T-helper 1 cell treated with Interleukin-12 subunit alpha and Interleukin-12 subunit beta and Interleukin-4 antibody, amounts not matched to agents 30 μg/mL and 1 μg/mL, for 36 hours (primary cell): ENCODE results near the gene UBE2J2.
A peak's percentile ranks its signal among the peaks of the same experiment; 100 is the strongest.
"Not testable (repeated sequence)": the region's sequence is repeated elsewhere in the genome, so short reads cannot be mapped to it uniquely, and the experiment has no call there.

Experiments
- H3K27ac Mint-ChIP-seq: one replicate; pipeline ENCODE4 v1.8.0; 2021; ENCODE audit warnings: mild to moderate bottlenecking, mixed read lengths
- H3K27me3 Mint-ChIP-seq: one replicate; pipeline ENCODE4 v1.8.0; 2021; ENCODE audit warnings: low read depth, mixed read lengths
- H3K36me3 Mint-ChIP-seq: one replicate; pipeline ENCODE4 v1.8.0; 2021; ENCODE audit warnings: low read depth, mixed read lengths
- H3K4me1 Mint-ChIP-seq: one replicate; pipeline ENCODE4 v1.8.0; 2021; ENCODE audit warnings: low read depth, mixed read lengths
- H3K4me3 Mint-ChIP-seq: one replicate; pipeline ENCODE4 v1.8.0; 2021; ENCODE audit warnings: mild to moderate bottlenecking, moderate library complexity, mixed read lengths
- H3K9me3 Mint-ChIP-seq: one replicate; pipeline ENCODE4 v1.8.0; 2021; ENCODE audit warnings: mixed read lengths

The UBE2J2 gene

GRCh38 chr1:1273512-1274298, at the start of gene UBE2J2:
TSS of gene UBE2J2 (minus strand) at chr1:1273854. CDS start at chr1:1267992, 5,862 bp downstream.
- Mint-ChIP-seq H3K4me1 (peaks cover 28% of the 10 kb centered on the region), H3K27me3 (no peaks in the 10 kb centered on the region), H3K4me3 (peak within 1 kb of the TSS; percentile 83), H3K36me3 (peaks cover 17% of the 10 kb centered on the region), H3K27ac (peak within 1 kb of the TSS; percentile 75), H3K9me3 (no peaks in the 10 kb centered on the region)

DNA sequence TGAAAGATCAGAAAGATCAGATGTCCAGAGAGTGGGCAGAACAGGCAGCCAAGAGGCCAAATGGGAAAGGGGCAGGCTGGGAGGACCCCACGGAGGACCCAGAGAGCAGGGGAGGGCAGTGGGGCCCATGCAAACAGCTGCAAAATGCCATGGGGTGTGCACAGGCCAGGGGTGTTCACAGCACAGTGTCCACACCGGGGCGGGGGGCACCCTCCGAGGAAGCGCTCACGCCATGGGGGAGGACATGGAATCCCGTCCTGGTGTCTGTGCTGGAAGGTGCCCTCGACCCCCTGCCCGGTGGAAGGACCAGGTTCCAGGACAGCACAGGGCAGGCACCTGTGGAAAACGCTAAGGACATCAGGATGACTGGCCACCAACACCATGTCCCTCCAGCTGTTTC, 49.3 kb upstream of the UBE2J2 start:
- peak overlapping the region; percentile 67 for H3K27ac Mint-ChIP-seq
- H3K36me3 Mint-ChIP-seq: peaks cover 6% of the 10 kb centered on the region
- H3K27me3 Mint-ChIP-seq: no peaks in the 10 kb centered on the region
- no peaks in the 10 kb centered on the region for H3K9me3 Mint-ChIP-seq
- peak overlapping the region; percentile 85 for H3K4me3 Mint-ChIP-seq
- H3K4me1 Mint-ChIP-seq: peaks cover 20% of the 10 kb centered on the region

DNA sequence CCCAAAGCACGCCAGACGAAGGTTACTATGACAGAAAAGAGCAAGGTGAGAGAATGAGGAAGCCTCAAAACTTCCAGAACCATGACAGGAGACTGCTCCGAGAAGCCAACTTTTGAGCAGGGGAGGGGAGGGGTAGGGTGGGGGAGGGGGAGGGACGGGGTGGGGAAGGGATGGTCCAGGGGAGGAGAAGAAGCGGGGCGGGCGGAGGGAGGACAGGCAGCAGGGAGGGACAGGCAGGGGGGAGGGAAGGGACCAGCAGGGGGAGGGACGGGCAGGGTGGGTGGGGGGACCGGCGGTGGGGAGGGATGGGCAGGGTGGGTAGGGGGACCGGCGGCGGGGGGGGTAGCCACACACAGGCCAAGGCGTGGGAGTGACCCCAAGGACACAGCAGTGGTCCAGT, 48.8 kb upstream of the UBE2J2 start:
- H3K9me3 Mint-ChIP-seq: no peaks in the 10 kb centered on the region
- peaks cover 20% of the 10 kb centered on the region for H3K4me1 Mint-ChIP-seq
- peak overlapping the region; percentile 78 for H3K27ac Mint-ChIP-seq
- H3K27me3 Mint-ChIP-seq: no peaks in the 10 kb centered on the region
- H3K36me3 Mint-ChIP-seq: peaks cover 8% of the 10 kb centered on the region
- peak overlapping the region; percentile 79 for H3K4me3 Mint-ChIP-seq

DNA sequence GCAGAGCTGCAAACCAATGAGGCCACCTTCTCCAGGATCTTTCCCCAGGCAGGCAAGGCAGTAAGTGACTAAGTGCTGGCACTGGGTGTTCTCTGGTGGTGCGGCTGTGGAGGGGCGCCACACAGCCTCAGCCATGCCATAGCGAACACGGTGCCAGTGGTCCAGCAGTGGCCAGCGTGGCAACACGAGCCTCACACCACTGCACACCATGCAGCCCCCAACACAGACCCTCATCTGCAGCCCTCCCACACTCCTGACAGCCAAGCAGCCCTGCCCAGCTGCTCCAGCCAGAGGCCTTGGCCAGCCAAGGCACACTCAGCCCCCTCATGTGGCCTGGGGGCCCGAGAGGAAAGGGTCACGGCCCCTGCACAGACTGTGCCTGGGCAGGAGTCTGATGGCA, 47.8 kb upstream of the UBE2J2 start:
- Mint-ChIP-seq H3K9me3 (no peaks in the 10 kb centered on the region), H3K36me3 (peaks cover 11% of the 10 kb centered on the region), H3K27me3 (no peaks in the 10 kb centered on the region), H3K4me3 (no peak overlapping the region), H3K4me1 (peaks cover 20% of the 10 kb centered on the region), H3K27ac (no peak overlapping the region)

DNA sequence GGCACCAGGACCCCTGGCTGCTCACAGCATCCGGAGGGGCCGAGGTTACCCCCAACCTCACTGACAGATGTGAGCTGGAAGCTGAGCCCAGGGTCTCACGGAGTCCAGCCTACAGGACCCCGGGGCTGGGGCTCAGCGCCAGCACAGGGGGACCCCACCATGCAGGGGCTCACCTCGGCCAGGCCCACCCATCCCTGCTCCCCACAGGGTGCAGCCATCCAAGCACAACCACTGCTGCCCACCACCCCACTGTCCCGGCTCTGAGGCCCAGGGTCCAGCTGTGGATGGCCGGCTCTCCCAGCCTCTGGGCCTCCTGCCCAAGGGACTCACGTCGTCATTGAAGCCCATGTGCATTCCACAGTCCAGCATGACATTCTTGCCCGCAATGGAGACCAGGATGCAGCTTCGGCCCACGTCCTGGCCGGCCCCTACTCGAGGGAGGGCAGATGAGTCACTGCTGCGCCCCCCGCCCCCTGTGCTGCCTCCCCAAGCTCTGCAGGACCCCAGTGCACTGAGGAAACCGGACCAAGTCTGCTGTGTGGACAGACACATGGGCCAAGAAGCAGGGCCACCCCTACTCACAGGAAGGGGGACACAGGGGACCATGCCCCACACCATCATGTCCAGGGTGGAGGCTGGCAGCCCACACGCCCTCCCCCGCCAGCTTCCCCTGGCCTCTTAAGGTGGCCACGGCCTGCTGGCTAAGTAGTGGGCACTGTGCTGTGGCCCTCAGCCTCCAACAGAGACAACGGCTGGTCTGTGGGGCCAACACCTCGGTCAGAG, 47.2 kb upstream of the UBE2J2 start:
- no peak overlapping the region for H3K27ac Mint-ChIP-seq
- no peaks in the 10 kb centered on the region for H3K27me3 Mint-ChIP-seq

GRCh38 chr1:1319646-1319941, 45.9 kb upstream of the UBE2J2 start:
- H3K27me3 Mint-ChIP-seq: no peaks in the 10 kb centered on the region
- H3K4me1 Mint-ChIP-seq: peaks cover 15% of the 10 kb centered on the region
- no peak overlapping the region for H3K4me3 Mint-ChIP-seq
- peaks cover 11% of the 10 kb centered on the region for H3K36me3 Mint-ChIP-seq
- no peak overlapping the region for H3K27ac Mint-ChIP-seq
- H3K9me3 Mint-ChIP-seq: no peaks in the 10 kb centered on the region

More for the DNA sequence above, 47.2 kb upstream of the UBE2J2 start:
- H3K9me3 Mint-ChIP-seq: no peaks in the 10 kb centered on the region
- H3K36me3 Mint-ChIP-seq: peaks cover 11% of the 10 kb centered on the region
- no peak overlapping the region for H3K4me3 Mint-ChIP-seq
- peaks cover 15% of the 10 kb centered on the region for H3K4me1 Mint-ChIP-seq

GRCh38 chr1:1318777-1319645, 45.4 kb upstream of the UBE2J2 start:
- H3K27me3 Mint-ChIP-seq: no peaks in the 10 kb centered on the region
- no peak overlapping the region for H3K27ac Mint-ChIP-seq
- H3K4me1 Mint-ChIP-seq: peaks cover 15% of the 10 kb centered on the region
- no peaks in the 10 kb centered on the region for H3K9me3 Mint-ChIP-seq
- H3K36me3 Mint-ChIP-seq: peaks cover 11% of the 10 kb centered on the region
- no peak overlapping the region for H3K4me3 Mint-ChIP-seq

GRCh38 chr1:1318131-1318652, 44.5 kb upstream of the UBE2J2 start:
- no peaks in the 10 kb centered on the region for H3K9me3 Mint-ChIP-seq
- H3K27me3 Mint-ChIP-seq: no peaks in the 10 kb centered on the region
- H3K4me1 Mint-ChIP-seq: peaks cover 11% of the 10 kb centered on the region
- no peak overlapping the region for H3K27ac Mint-ChIP-seq
- H3K36me3 Mint-ChIP-seq: peaks cover 12% of the 10 kb centered on the region
- no peak overlapping the region for H3K4me3 Mint-ChIP-seq

GRCh38 chr1:1317420-1317819, 43.8 kb upstream of the UBE2J2 start:
- Mint-ChIP-seq H3K9me3 (no peaks in the 10 kb centered on the region), H3K36me3 (peaks cover 15% of the 10 kb centered on the region)

DNA sequence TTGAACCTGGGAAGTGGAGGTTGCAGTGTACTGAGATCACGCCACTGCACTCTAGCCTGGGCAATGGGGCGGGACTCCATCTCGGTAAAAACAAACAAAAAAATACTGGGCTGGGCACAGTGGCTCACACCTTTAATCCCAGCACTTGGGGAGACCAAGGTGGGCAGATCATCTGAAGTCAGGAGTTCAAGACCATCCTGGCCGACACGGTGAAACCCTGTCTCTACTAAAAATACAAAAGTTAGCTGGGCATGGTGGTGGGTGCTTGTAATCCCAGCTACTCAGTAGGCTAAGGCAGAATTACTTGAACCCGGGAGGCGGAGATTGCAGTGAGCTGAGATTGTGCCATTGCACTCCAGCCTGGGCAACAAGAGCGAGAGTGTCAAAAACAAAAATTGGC, 42.5 kb upstream of the UBE2J2 start:
- H3K27me3 Mint-ChIP-seq, H3K27ac Mint-ChIP-seq, H3K4me1 Mint-ChIP-seq, H3K4me3 Mint-ChIP-seq, H3K9me3 Mint-ChIP-seq: not testable (repeated sequence)
- H3K36me3 Mint-ChIP-seq: peaks cover 13% of the 10 kb centered on the region

More at GRCh38 chr1:1317420-1317819, 43.8 kb upstream of the UBE2J2 start:
- Mint-ChIP-seq H3K27ac (no peak overlapping the region), H3K4me3 (no peak overlapping the region), H3K27me3 (no peaks in the 10 kb centered on the region), H3K4me1 (peaks cover 6% of the 10 kb centered on the region)

GRCh38 chr1:1315435-1315954, 41.8 kb upstream of the UBE2J2 start:
- peaks cover 13% of the 10 kb centered on the region for H3K36me3 Mint-ChIP-seq
- no peak overlapping the region for H3K4me3 Mint-ChIP-seq
- no peak overlapping the region for H3K27ac Mint-ChIP-seq
- H3K27me3 Mint-ChIP-seq: no peaks in the 10 kb centered on the region
- H3K9me3 Mint-ChIP-seq: no peaks in the 10 kb centered on the region
- peaks cover 2% of the 10 kb centered on the region for H3K4me1 Mint-ChIP-seq

GRCh38 chr1:1314678-1315335, 41.2 kb upstream of the UBE2J2 start:
- no peaks in the 10 kb centered on the region for H3K4me1 Mint-ChIP-seq
- no peaks in the 10 kb centered on the region for H3K27me3 Mint-ChIP-seq
- H3K36me3 Mint-ChIP-seq: peaks cover 10% of the 10 kb centered on the region
- H3K4me3 Mint-ChIP-seq: no peak overlapping the region
- no peak overlapping the region for H3K27ac Mint-ChIP-seq
- H3K9me3 Mint-ChIP-seq: no peaks in the 10 kb centered on the region

GRCh38 chr1:1314237-1314586, 40.6 kb upstream of the UBE2J2 start:
- Mint-ChIP-seq H3K9me3 (no peaks in the 10 kb centered on the region), H3K4me3 (no peak overlapping the region), H3K4me1 (no peaks in the 10 kb centered on the region), H3K27me3 (no peaks in the 10 kb centered on the region), H3K27ac (no peak overlapping the region), H3K36me3 (peaks cover 10% of the 10 kb centered on the region)
